ENCODE measurements around the gene SCUBE1. TPM values are rescaled to one million over a fixed set of nuclear protein-coding genes. Genes with fewer than 3 reads are reported as not detected.

Gene SCUBE1
- total RNA-seq, 1 experiment from 2014 or later = not detected

- BruUV-seq (replicated peaks) = no TSS peak
- H3K4me3 ChIP-seq = no peak overlapping the region
Observed at GRCh38 chr22:43247546-43248260, 95.5 kb downstream of the SCUBE1 start.

DNA sequence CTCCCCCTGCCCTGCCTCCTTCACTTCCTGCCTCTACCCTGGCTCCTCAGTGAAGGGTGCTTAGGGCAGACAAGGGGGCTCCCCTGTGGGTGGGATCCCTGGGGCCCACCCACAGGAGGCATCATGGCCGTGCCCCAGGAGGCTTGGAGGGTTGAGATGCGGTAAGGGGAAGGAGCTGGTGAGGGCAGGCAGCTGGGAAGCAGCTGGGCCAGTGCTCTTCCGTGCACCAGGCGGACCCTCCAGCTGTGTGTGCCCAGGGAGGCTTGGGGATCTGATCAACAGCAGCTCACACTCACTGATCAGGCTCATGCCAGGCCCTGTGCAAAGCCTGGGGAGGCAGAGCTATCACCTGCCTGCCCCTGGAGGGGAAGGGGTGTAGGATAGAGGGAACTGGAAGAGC lies 97.0 kb downstream of the SCUBE1 start:
- no peaks in the 10 kb centered on the region for H3K36me3 ChIP-seq (ENCODE audit: low read depth)
- H3K27ac ChIP-seq = no peak overlapping the region
- H3K4me2 ChIP-seq = no peak overlapping the region
- no peaks in the 10 kb centered on the region for H3K79me2 ChIP-seq (ENCODE audit: low read depth)
- no peak for DNase-seq
- H3K9me3 ChIP-seq (ENCODE audit: insufficient read depth, low read depth) = no peaks in the 10 kb centered on the region
- POLR2A ChIA-PET (ENCODE audit: unreplicated experiment) = interaction anchor here (0.6 kb wide), 1 partner anchor 8 kb away, joined by 6 read pairs; no protein-coding TSS in a partner anchor
- no peaks in the 10 kb centered on the region for H3F3A ChIP-seq (ENCODE audit: insufficient read depth, low read depth)
- no peaks in the 10 kb centered on the region for H3K9me2 ChIP-seq (ENCODE audit: insufficient read depth)
- no TSS peak for BruUV-seq (replicated peaks)
- intact Hi-C loops (cut with micrococcal nuclease; ENCODE audit: unreplicated experiment) = no loop called here
- H2AFZ ChIP-seq = no peak overlapping the region
- H3K4me3 ChIP-seq = no peak overlapping the region
- no peaks in the 10 kb centered on the region for H3K4me1 ChIP-seq (replicated peaks; ENCODE audit: insufficient read depth)
- TF ChIP-seq, protein P1, sequence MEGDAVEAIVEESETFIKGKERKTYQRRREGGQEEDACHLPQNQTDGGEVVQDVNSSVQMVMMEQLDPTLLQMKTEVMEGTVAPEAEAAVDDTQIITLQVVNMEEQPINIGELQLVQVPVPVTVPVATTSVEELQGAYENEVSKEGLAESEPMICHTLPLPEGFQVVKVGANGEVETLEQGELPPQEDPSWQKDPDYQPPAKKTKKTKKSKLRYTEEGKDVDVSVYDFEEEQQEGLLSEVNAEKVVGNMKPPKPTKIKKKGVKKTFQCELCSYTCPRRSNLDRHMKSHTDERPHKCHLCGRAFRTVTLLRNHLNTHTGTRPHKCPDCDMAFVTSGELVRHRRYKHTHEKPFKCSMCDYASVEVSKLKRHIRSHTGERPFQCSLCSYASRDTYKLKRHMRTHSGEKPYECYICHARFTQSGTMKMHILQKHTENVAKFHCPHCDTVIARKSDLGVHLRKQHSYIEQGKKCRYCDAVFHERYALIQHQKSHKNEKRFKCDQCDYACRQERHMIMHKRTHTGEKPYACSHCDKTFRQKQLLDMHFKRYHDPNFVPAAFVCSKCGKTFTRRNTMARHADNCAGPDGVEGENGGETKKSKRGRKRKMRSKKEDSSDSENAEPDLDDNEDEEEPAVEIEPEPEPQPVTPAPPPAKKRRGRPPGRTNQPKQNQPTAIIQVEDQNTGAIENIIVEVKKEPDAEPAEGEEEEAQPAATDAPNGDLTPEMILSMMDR (conservative IDR thresholded peaks at IDR 0.05) = no peak
- TF ChIP-seq EZH2 (IDR thresholded peaks at IDR 0.05; ENCODE audit: low read depth) = no peak
- peaks cover 22% of the 10 kb centered on the region; the same call in 1 of the 2 replicates for H3K27me3 ChIP-seq (ENCODE audit: insufficient read depth, low read depth)
- no peaks in the 10 kb centered on the region for H4K20me1 ChIP-seq (ENCODE audit: insufficient read depth)
- CTCF ChIA-PET = interaction anchor here (0.7 kb wide), 1 partner anchor 98 kb away, joined by 3 read pairs; no protein-coding TSS in a partner anchor

More at GRCh38 chr22:43247546-43248260, 95.5 kb downstream of the SCUBE1 start:
- DNase-seq = no peak
- Histone ChIP-seq H3K4me2 (no peak overlapping the region), H3K79me2 (ENCODE audit: low read depth) (no peaks in the 10 kb centered on the region), H3K27ac (no peak overlapping the region), H3F3A (ENCODE audit: insufficient read depth, low read depth) (no peaks in the 10 kb centered on the region), H3K4me1 (replicated peaks; ENCODE audit: insufficient read depth) (no peaks in the 10 kb centered on the region), H4K20me1 (ENCODE audit: insufficient read depth) (no peaks in the 10 kb centered on the region), H3K9me3 (ENCODE audit: insufficient read depth, low read depth) (no peaks in the 10 kb centered on the region), H3K9me2 (ENCODE audit: insufficient read depth) (no peaks in the 10 kb centered on the region), H3K36me3 (ENCODE audit: low read depth) (no peaks in the 10 kb centered on the region), H2AFZ (no peak overlapping the region), H3K27me3 (ENCODE audit: insufficient read depth, low read depth) (peaks cover 23% of the 10 kb centered on the region; the same call in 1 of the 2 replicates)
- CTCF ChIA-PET = no interaction called here
- intact Hi-C loops (cut with micrococcal nuclease; ENCODE audit: unreplicated experiment) = no loop called here
- POLR2A ChIA-PET (ENCODE audit: unreplicated experiment) = no interaction called here
- no peak for TF ChIP-seq EZH2 (IDR thresholded peaks at IDR 0.05; ENCODE audit: low read depth)
- TF ChIP-seq, protein P1 (conservative IDR thresholded peaks at IDR 0.05) = no peak

DNA sequence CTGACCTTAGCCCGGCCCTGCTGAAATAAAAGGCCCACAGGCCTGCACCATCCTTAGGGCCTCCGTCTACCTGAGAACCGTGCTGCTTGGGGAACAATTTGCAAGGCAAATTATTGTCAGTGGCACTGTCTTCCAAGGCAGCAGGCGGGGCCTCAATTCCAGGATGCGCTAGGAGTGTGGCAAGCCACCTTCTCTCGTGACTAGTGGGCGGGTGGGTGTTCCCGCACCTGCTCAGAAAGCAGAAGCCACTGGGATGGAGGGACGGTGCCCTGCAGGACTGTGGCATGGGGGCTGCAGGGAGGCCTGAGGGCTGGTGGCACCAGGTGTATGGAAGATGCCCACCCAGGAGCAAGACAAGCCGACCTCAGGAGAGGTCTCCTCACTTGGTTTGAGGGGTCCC lies 97.5 kb downstream of the SCUBE1 start:
- Histone ChIP-seq H3K79me2 (ENCODE audit: low read depth) (no peaks in the 10 kb centered on the region), H2AFZ (no peak overlapping the region), H3K27me3 (ENCODE audit: insufficient read depth, low read depth) (peaks cover 23% of the 10 kb centered on the region), H3K4me2 (no peak overlapping the region), H3K27ac (no peak overlapping the region), H3K4me1 (replicated peaks; ENCODE audit: insufficient read depth) (no peaks in the 10 kb centered on the region), H4K20me1 (ENCODE audit: insufficient read depth) (no peaks in the 10 kb centered on the region), H3K9me3 (ENCODE audit: insufficient read depth, low read depth) (no peaks in the 10 kb centered on the region), H3K4me3 (no peak overlapping the region), H3K36me3 (ENCODE audit: low read depth) (no peaks in the 10 kb centered on the region), H3F3A (ENCODE audit: insufficient read depth, low read depth) (no peaks in the 10 kb centered on the region), H3K9me2 (ENCODE audit: insufficient read depth) (no peaks in the 10 kb centered on the region)
- ChIA-PET CTCF (interaction anchor here (0.7 kb wide), 1 partner anchor 98 kb away, joined by 3 read pairs; no protein-coding TSS in a partner anchor), POLR2A (ENCODE audit: unreplicated experiment) (no interaction called here)
- TF ChIP-seq, protein P1 (conservative IDR thresholded peaks at IDR 0.05) = no peak
- no peak for TF ChIP-seq EZH2 (IDR thresholded peaks at IDR 0.05; ENCODE audit: low read depth)
- no TSS peak for BruUV-seq (replicated peaks)
- intact Hi-C loops (cut with micrococcal nuclease; ENCODE audit: unreplicated experiment) = no loop called here
- no peak for DNase-seq

Data from PC-9 (cell line).